LHCN-M2 (cell line): ENCODE data around the gene TAX1BP3. TPM values are rescaled to one million over a fixed set of nuclear protein-coding genes. Genes with fewer than 3 reads are reported as not detected.

Source experiments
- DNase-seq: peaks from one replicate; pipeline ENCODE4 v3.0.0-alpha.2; 2012; ENCODE audit warnings: low read depth
- total RNA-seq: library from RNA; depleted of rRNA; stranded (reverse); fragments of >200 nt; gene quantifications from 2 replicates; pipeline ENCODE4 v1.2.3, GENCODE V29; 2014

Gene TAX1BP3
- total RNA-seq, 1 experiment from 2014 or later: 259 TPM

DNA sequence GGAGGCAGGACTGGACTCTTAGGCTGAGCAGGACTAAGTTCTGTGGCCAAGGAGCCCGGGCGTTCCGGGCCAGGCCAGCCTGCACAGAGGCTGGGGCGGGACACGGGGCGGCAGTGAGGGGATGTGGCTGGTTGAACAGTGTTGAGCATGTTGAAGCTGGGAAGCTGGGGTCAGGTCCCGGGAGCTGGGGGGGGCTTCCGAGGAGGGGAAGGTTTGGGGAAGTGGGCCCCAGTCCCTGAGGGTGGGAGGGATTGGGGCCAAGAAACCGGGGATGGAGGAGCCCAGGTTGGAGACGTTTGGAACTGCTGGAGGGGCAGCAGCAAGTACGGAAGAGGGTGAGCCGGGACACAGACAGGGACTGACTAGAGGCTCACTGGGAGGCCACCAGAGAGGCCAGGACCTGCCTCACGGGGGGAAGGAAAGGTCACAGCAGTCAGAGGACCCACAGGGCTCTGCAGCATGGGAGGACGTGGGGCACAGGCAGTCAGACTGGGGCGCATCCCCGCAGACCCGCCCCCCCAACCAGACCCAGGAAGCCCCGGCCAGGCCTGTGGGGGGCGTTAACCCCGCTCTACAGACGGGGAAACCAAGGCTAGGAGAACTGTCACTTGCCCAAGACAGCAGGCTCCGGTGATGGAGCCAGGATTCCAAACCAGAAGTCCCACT, 9.5 kb downstream of the TAX1BP3 start:
- DNase-seq: no peak

GRCh38 chr17:3657874-3658783, 10.2 kb downstream of the TAX1BP3 start:
- DNase-seq: no peak

DNA sequence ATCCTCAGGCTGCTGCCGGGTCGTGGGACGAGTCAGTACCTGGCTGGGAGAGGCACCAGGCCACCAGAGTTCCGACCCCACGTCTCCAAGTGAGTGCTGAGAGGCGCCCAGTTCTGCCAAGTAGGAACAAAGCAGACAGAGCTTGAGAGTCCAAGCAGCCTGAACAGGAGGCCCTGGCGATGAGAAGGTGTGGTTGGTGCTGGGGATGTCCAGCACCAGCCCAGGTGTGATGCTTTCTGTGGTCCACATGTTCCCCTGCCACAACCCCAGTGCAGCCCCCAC, 10.8 kb downstream of the TAX1BP3 start:
- DNase-seq: no peak

- no peak for DNase-seq
Measured at GRCh38 chr17:3656755-3657587, 11.4 kb downstream of the TAX1BP3 start.

DNA sequence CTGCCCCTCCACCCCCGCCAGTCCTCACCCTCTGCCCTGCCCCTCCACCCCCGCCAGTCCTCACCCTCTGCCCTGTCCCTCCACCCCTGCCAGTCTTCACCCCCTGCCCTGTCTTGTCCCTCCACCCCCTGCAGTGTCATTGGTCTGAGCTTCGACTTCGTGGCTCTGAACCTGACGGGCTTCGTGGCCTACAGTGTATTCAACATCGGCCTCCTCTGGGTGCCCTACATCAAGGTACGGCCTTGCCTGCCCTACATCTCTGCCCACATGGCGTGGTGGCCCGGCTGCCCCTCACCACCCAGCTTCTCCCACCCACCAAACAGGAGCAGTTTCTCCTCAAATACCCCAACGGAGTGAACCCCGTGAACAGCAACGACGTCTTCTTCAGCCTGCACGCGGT, 12.0 kb downstream of the TAX1BP3 start:
- no peak for DNase-seq

DNA sequence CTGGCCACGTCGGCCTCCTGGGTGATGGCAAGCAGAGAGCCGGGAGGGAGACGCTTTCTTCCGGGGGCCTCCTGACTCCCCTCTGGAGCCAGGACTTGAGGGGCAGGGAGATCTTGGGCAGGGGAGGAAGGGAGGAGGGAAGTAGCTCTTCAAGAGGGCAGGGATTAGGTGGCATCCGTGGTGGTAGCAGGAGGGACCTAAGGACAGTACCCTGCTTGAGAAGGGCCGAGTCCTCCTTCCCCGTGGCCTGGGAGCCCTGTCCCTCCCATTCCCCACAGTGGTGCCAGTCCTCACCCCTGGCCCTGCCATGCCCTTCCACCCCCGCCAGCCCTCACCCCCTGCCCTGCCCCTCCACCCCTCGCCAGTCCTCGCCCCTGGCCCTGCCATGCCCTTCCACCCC, 12.6 kb downstream of the TAX1BP3 start:
- DNase-seq: no peak

DNA sequence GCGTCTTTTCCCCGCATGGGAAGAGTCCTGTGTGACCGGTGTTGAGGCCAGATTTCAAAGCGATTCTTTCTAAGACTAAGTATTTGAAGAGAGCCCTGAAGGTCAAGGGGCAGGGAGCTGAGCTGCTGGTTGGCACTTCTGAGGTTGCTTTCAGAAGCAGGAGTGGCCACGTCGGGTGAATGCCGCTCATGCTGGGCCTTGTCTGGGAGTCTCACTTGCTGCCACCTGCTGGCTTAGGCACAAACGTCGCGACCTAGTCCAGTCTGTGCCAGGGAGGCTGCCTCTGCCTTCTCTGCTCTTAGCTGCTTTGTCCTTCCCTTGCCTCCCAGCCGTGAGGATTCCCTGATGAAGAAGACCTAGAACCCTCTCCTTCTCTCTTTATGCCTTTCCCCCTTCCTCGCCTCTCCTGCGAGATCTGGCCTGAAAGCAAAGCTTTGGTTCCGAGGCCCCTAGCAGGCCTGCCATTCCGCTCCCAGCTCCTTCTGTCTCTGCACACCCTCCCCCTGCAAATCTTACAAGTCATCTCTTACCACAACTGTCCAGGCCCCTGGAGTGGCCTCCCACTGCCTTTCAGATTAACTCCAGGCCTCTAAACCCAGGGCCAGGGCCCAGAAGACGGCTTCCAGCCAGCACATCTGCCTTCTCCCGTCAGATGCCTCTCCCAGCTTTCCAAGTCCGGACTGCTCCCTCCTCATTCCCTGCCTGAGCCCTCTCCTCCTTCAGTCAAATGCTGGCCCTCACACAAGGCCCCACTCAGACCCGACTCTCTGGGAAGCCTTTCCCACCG, 20.4 kb downstream of the TAX1BP3 start:
- peak; percentile 30 for DNase-seq

GRCh38 chr17:3647251-3647650, 21.1 kb downstream of the TAX1BP3 start:
- DNase-seq: no peak

DNA sequence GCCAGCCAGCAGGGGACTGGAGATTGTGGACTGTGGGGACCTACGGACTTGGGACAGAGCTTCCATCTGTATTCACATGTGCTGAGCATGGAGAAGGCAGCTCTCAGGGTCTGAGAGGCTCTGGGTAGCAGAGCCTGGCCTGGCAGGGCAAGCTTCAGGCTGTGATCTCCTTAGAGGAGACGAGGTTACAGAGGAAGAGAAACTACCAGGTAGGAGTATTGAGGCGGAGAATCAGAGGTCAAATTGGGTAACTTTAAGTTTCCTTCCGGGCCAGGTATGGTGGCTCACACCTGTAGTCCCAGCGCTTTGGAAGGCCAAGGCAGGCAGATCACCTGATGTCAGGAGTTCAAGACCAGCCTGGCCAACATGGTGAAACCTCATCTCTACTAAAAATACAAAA, 23.1 kb downstream of the TAX1BP3 start:
- DNase-seq: no peak

GRCh38 chr17:3643889-3644349, 24.5 kb downstream of the TAX1BP3 start:
- no peak for DNase-seq

GRCh38 chr17:3641717-3642486, 26.5 kb downstream of the TAX1BP3 start:
- DNase-seq: no peak

DNA sequence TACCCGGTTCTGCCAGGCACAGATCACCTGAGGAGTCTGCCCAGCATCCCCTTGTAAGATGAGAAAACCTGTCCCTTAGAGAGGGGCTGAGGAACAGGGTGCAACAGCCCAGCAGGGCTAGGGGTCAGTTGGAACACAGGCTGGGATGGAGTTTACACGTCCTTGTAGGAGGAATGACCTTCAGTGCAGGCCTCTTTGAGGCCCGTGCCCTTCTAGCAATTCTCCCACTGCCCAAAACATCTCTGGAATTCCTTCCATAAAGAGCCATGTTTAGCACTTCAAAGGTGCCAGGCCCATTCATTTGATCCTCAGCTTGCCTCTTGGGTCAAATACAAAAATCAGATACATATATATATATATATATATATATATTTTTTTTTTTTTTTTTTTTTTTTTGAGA, 27.4 kb downstream of the TAX1BP3 start:
- no peak for DNase-seq

DNA sequence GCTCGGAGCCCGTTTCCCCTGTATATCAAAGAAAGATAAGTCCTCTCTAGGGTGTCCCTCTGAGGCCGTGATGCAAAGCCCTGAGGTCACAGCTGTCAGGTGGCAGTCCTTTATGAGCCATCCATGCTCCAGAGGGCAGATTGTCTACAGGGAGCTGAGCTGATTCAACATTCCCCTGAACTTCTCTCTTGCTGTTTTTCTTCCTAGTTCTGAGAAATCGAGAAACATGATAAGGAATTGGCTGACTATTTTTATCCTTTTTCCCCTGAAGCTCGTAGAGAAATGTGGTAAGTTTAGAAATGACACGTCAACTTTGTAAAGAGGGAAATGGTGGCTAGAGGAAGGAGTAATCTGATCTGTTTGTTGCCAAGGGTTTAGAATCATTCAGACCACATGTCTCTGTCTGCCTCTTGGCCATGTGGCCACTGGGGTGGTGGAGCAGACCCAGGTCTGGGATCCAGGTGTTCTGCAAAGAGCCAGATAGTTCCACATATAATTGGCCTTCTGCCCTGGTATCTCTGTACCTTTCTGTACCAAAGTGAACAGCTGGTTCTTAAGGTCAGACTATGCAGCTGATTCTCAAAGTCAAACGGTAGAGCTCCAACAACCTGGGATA, 28.3 kb downstream of the TAX1BP3 start:
- DNase-seq: peak; percentile 69

DNA sequence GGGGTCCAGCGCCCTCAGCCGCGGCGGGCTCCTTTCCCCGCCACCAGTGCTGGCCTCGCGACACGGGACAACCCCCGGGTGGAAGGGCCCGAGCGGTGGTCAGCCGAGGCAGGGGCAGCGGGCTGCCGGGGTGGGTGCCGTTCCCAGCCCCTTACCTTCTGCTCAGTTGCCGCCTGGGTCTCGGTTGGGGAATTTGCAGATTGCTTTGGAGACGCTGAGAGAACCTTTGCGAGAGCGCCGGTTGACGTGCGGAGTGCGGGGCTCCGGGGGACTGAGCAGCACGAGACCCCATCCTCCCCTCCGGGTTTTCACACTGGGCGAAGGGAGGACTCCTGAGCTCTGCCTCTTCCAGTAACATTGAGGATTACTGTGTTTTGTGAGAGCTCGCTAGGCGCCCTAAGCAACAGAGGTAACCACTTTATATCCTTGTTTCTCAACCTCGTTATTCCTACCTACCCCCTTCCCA, 31.4 kb downstream of the TAX1BP3 start:
- no peak for DNase-seq

DNA sequence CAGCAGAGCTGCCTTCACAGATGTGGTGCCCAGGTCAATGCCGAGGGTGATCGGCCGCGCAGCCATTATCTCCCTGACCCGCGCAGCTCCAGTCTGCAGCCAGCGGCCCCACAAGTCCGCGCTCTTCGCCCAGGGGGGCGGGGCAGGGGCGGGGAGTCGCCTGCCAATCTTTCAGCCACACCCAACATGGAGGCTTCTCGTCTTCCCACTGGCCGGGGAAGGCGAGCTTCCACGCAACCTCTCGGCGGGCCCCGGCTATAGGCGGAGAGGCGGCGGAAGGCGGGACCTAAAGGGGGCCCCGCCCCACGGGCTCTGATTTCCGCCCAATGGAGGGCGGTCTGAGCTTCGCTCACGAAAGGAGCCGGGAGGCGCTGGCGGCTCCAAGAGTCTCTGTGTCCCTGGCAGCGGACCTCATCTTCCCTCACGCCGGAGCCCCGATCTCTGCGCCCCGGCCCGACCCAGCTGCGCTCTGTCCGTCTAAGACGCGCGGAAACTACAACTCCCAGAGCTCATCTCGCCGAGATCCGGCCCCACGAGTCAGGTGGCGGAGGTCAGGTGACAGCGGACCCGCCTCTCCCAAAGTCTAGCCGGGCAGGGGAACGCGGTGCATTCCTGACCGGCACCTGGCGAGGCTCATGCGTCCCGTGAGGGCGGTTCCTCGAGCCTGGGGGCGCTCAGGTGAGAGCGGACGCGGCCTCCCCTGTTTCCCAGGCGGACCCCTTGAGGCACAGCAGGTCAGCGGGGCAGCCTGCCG, 32.0 kb downstream of the TAX1BP3 start, which contains the start of the genes CTNS and SHPK:
CTNS (plus strand) TSS at position 607 of the 754 bp plus-strand sequence. CDS start 3,447 bp downstream, outside the sequence.
SHPK (minus strand) TSS at position 97 of the 754 bp plus-strand sequence; CDS start at position 66, 31 bp downstream.
- DNase-seq: peak; percentile 94

- no peak for DNase-seq
Measured at GRCh38 chr17:3635474-3636153, 32.8 kb downstream of the TAX1BP3 start.

DNA sequence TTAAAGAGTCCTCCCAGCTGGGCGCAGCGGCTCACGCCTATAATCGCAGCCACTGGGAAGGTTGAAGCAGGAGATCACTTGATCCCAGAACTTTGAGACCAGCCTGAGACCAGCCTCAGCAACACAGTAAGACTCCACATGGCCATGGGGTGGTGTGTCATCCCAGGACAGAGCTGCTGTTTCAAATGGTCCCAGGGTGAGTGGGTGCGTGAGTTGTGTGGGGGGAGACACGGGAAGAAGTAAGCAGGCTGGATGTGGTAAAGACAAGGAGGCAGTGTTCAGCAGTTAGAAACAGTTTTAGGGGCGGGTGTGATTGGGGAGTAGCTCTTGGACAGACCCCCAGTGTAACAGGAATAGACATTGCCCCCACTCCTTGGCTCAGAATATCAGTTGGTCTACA, 36.1 kb downstream of the TAX1BP3 start:
- no peak for DNase-seq

GRCh38 chr17:3630781-3631180, 37.6 kb downstream of the TAX1BP3 start:
- no peak for DNase-seq
